Subcutaneous abdominal adipose tissue (tissue), 5 donors: Measurements from ENCODE around the gene STK4.

Experiments used
- H3K27ac ChIP-seq: one replicate; pipeline ENCODE4 v1.7.0; 2013; ENCODE audit warnings: low read depth, mild to moderate bottlenecking, inconsistent platforms, low read length, moderate library complexity
- H3K27me3 ChIP-seq, 5 donors: one replicate each; pipeline ENCODE4 v1.7.0; 2013; ENCODE audit warnings: low read length in 5 of 5, inconsistent platforms in 1 of 5; ENCODE audit not compliant: control insufficient read depth in 5 of 5, insufficient read depth in 4 of 5
- H3K36me3 ChIP-seq, 5 donors: one replicate each; pipeline ENCODE4 v1.7.0; 2013; ENCODE audit warnings: low read length in 5 of 5; ENCODE audit not compliant: control insufficient read depth in 5 of 5, insufficient read depth in 5 of 5
- H3K4me1 ChIP-seq, 5 donors: one replicate each; pipeline ENCODE4 v1.7.0; 2013; ENCODE audit warnings: low read length in 5 of 5, mild to moderate bottlenecking in 3 of 5, moderate library complexity in 1 of 5; ENCODE audit not compliant: control insufficient read depth in 5 of 5, insufficient read depth in 5 of 5
- H3K4me3 ChIP-seq, 5 donors: one replicate each; pipeline ENCODE4 v1.7.0; 2013; ENCODE audit warnings: low read length in 5 of 5, low read depth in 1 of 5
- H3K9ac ChIP-seq, 5 donors: one replicate each; pipeline ENCODE4 v1.7.0; 2013; ENCODE audit warnings: low read length in 5 of 5, mild to moderate bottlenecking in 4 of 5, moderate library complexity in 3 of 5
- H3K9me3 ChIP-seq, 5 donors: one replicate each; pipeline ENCODE4 v1.7.0; 2013; ENCODE audit warnings: low read length in 5 of 5; ENCODE audit not compliant: control insufficient read depth in 5 of 5
- donor health status: healthy.
- donor health status: healthy.
- donor health status: healthy.
- donor health status: healthy.
- donor health status: healthy.

Gene STK4

DNA sequence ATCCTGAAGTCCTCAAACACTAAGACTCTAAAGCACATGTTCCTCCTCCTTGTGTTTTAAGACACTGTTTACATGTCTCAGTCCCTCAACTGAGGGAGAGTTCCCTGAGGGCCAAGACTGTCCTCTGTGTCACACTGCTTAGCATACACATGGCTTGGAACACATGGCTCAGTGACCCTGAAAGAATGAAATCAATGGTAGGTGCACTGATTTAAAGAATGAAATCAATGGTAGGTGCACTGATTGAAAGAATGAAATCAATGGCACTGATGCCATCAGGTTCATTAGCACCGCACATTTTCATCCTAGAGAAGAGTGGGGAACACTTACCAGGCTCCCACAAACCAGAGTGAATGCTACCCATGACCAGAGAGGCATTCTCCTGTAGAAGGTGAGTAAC is 15.9 kb upstream of the STK4 start:
- Histone ChIP-seq H3K27ac (no peak overlapping the region), H3K4me3 (no peak overlapping the region), H3K36me3 (peaks cover 15 to 88% (median 70%) of the 10 kb centered on the region in 5 donors), H3K9me3 (no peaks in the 10 kb centered on the region), H3K27me3 (no peaks in the 10 kb centered on the region), H3K4me1 (peaks cover 0 to 6% (median 0%) of the 10 kb centered on the region in 5 donors), H3K9ac (no peak overlapping the region)

DNA sequence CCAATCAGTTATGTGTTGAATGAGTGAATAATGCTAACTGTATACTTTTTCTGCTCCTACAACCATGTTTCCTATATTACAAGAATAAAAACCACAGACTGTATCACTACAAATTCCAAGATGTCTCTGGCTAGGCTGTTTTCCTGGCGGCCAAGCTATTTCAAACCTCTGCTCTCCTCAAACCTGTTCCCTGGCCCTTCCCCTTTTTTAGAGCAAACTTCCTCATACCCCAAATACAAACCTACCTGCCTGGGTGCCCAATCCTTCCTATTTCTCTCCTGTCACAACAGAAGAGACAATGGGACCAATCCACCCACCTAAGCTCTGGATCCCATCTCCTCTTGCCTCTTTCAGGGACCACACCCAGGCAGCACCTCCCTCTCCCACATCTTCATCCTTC is 13.6 kb upstream of the STK4 start:
- Histone ChIP-seq H3K36me3 (peaks cover 12 to 77% (median 70%) of the 10 kb centered on the region in 5 donors), H3K27ac (no peak overlapping the region), H3K27me3 (no peaks in the 10 kb centered on the region), H3K4me1 (peaks cover 0 to 6% (median 0%) of the 10 kb centered on the region in 5 donors), H3K9ac (no peak overlapping the region), H3K9me3 (no peaks in the 10 kb centered on the region), H3K4me3 (no peak overlapping the region)

DNA sequence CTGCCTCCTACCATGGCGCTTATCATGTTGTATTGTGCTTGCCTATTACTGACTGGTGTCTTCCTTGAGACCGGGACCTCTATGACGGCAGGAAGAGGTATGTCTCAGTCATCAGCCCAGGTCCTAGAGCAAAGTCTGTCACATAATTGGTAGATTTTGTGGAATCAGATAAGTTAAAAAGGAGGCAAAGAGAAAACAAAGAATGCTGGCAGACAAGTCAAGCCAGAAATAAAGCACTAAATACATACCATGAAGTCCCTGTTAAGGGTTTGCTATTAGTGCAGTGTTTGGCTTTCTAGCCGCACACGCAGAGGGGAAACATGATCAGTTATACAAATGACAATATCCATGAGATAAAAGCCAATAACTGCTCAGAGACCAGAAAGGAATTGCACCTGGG is 12.1 kb upstream of the STK4 start:
- Histone ChIP-seq H3K4me1 (peaks cover under 1 to 8% (median 6%) of the 10 kb centered on the region in 5 donors), H3K4me3 (no peak overlapping the region), H3K9ac (no peak overlapping the region), H3K9me3 (no peaks in the 10 kb centered on the region), H3K36me3 (peaks cover 9 to 65% (median 57%) of the 10 kb centered on the region in 5 donors), H3K27me3 (no peaks in the 10 kb centered on the region), H3K27ac (no peak overlapping the region)

DNA sequence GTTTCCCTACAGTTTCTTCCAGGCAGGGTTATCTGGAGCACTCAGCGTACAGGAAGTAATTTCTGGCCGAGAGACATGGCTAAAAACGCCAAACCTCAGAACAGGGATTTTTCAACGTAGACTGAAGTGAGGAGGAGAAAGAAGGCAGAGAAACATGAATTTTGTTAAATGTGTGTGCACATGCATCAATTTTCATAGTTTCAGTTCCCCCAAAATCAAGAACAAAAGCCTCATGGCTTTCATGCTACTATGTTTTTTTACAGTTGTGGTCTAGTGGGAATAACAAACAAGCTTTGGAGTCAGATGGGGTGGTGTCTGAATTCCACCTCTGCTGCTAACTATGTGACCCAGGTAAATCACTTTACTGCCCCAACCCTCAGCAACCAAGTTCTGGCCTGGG is 11.0 kb upstream of the STK4 start:
- H3K9me3 ChIP-seq, result no peaks in the 10 kb centered on the region
- no peaks in the 10 kb centered on the region for H3K27me3 ChIP-seq
- H3K27ac ChIP-seq, result no peak overlapping the region
- H3K4me1 ChIP-seq, result peaks cover 2 to 17% (median 12%) of the 10 kb centered on the region in 5 donors
- no peak overlapping the region for H3K4me3 ChIP-seq
- H3K36me3 ChIP-seq, result peaks cover 9 to 55% (median 50%) of the 10 kb centered on the region in 5 donors
- H3K9ac ChIP-seq, result no peak overlapping the region

DNA sequence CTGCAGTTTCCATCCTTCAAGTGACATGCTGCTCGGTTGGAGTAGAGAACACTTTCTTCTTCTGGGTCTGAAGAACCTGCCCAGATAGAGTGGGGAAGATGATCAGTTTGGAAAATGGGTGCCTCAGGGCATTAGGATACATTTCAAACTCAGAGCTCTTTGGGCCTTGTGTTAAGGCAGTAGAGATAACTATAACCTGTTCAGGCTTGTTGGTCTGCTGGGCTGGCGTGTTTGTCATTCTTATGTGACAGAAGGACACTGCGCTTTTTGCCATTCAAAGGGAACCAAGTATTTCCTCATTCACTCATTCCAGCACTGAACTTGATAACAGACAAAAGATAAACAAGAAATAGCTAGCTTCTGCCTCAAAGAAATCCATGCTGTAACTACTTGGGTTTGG is 9.9 kb upstream of the STK4 start:
- Histone ChIP-seq H3K27ac (no peak overlapping the region), H3K9ac (no peak overlapping the region), H3K9me3 (no peaks in the 10 kb centered on the region), H3K36me3 (peaks cover 6 to 43% (median 39%) of the 10 kb centered on the region in 5 donors), H3K27me3 (no peaks in the 10 kb centered on the region), H3K4me1 (peaks cover 2 to 24% (median 20%) of the 10 kb centered on the region in 5 donors), H3K4me3 (no peak overlapping the region)

DNA sequence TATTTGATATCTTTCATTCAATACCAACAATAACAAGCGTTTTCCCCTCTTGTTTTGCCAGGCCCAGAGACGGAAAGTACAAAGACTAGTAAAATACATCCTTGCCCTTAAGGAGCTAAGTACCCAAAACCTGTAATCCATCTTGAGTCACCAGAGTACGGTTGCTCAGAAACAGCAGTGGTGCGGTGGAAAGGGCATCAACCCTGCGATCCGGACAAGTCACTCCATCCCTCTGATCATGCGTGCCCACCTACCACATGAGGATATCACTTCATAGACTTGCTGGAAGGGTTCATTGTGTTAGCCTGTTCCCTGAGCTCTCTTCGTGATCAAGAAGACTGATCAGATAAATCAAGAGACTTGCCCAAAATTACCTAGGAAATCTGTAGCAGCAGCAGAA is 8.0 kb upstream of the STK4 start:
- H3K4me3 ChIP-seq, result no peak overlapping the region
- H3K9me3 ChIP-seq, result no peaks in the 10 kb centered on the region
- peaks cover 5 to 32% (median 27%) of the 10 kb centered on the region in 5 donors for H3K36me3 ChIP-seq
- peaks cover 2 to 24% (median 20%) of the 10 kb centered on the region in 5 donors for H3K4me1 ChIP-seq
- H3K9ac ChIP-seq, result no peak overlapping the region
- no peak overlapping the region for H3K27ac ChIP-seq
- H3K27me3 ChIP-seq, result no peaks in the 10 kb centered on the region

DNA sequence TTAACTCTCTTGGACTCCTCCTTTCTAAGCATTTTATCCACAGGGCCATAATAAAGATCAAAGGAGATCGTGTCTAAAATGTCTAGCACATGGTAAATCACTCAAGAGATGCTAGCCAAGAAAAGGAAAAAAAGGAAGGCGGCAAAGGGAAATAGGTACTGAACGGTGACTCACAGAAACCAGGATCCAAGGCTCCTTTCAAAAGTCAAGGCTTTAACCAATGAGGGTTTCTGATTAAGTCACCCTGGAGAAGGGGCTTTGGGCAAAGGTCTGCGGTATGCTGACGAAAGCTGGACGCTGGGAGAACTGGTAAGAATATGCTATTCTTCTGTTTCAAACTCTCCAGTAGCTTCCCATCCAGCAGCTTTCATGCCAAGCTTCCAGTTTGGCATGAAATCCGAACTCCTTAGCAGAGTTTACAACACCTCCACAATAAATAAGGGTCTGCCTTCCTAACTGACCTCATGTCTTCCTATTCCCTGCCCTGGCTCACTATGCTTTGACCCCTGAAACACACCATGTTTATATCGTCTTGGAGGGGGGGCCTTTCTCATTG is 7.2 kb upstream of the STK4 start:
- peak overlapping the region; percentile 74 to 82 (median 80) for H3K4me3 ChIP-seq
- peaks cover 2 to 24% (median 20%) of the 10 kb centered on the region in 5 donors for H3K4me1 ChIP-seq
- peaks cover 5 to 23% (median 22%) of the 10 kb centered on the region in 5 donors for H3K36me3 ChIP-seq
- H3K27me3 ChIP-seq, result no peaks in the 10 kb centered on the region
- H3K9ac ChIP-seq, result peak overlapping the region in 3 of 5 donors; percentile 79 to 83 (median 80)
- H3K9me3 ChIP-seq, result no peaks in the 10 kb centered on the region
- peak overlapping the region; percentile 48 for H3K27ac ChIP-seq

DNA sequence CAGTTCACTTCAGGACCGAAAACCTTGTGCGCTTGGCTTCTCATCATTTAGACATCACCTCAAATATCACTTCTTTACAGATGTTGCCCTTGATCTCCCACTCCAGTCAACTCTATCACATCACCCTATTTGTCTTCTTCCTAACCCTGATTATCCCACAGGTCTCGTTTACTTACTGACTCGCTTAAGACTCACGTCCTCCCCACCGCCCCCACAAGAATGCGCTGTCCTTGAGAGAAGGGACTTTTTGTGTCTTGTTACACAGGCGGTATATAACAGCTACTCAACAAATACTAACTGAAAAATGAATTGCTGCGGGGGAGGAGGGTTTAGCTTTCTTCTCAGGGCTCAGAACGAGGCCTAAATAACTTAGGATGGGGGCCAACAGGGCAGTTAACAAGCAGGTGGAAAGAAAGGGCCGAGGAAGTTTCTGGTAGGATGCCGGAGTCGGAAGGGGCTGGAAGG is 6.6 kb upstream of the STK4 start:
- Histone ChIP-seq H3K36me3 (peaks cover under 1 to 18% (median 17%) of the 10 kb centered on the region in 5 donors), H3K9me3 (no peaks in the 10 kb centered on the region), H3K27ac (peak overlapping the region; percentile 48), H3K4me3 (peak overlapping the region; percentile 74 to 82 (median 80)), H3K27me3 (no peaks in the 10 kb centered on the region), H3K9ac (peak overlapping the region; percentile 11 to 83 (median 79)), H3K4me1 (peaks cover 2 to 23% (median 20%) of the 10 kb centered on the region in 5 donors)

DNA sequence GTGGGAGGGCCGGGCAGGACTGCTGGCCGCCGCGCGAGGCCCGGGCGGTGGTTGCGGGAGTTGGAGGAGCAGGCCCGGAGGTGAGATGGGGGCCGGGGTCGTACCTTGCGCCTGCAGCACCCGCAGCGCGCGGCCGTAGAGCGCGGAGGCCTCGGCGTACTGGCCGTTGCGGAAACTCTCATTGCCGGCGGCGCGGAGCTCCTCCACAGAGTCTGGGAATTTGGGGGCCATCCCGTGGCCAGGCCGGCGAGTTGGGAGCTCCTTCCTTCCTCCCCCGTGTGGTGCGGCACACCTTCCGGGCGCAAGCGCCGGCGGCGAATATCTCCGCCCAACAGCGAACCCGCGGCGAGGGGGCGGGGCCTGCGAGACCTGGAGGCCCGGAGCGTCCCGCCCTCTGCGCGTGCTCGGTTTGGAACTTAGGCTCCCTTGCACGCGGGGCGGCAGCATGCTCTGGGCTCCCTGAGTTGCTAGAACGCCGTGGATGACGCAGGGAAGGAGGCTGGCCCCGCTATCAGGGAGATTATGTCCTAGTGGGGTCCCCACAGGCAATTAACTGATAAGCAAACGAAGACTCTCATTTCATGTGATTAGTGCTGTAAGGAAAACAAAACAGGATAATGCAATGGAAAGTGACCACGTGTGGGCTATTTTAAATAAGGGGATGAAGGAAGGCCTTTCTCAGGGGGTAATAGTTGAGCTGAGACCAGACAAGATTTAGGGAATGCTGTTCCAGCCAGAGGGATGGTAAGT is 6.0 kb upstream of the STK4 start, which contains the start of gene TOMM34:
Gene TOMM34, minus strand, starts transcription at position 295 of the 750 bp plus-strand sequence. Its CDS starts 64 bp downstream, at position 231.
- Histone ChIP-seq H3K4me3 (peak within 1 kb of the TSS; percentile 74 to 82 (median 80)), H3K4me1 (peaks cover 2 to 22% (median 18%) of the 10 kb centered on the region in 5 donors), H3K27ac (peak within 1 kb of the TSS; percentile 48)

More for the DNA sequence above, 6.0 kb upstream of the STK4 start, which contains the start of gene TOMM34:
- H3K9me3 ChIP-seq, result no peaks in the 10 kb centered on the region
- H3K27me3 ChIP-seq, result no peaks in the 10 kb centered on the region
- H3K9ac ChIP-seq, result peak within 1 kb of the TSS; percentile 11 to 83 (median 79)
- H3K36me3 ChIP-seq, result peaks cover 0 to 12% (median 11%) of the 10 kb centered on the region in 5 donors
